B cell (primary cell): ENCODE data around the gene CLCNKB. TPM values are rescaled to one million over a fixed set of nuclear protein-coding genes. Genes with fewer than 3 reads are reported as not detected.

Experiments used
- ATAC-seq: fragments of 200-7000 bp; cut with Tn5 transposase; one replicate; pipeline ENCODE4 v1.10.0; 2021; ENCODE audit warnings: low read depth, mild to moderate bottlenecking, moderate number of reproducible peaks, moderate library complexity
- CTCF ChIA-PET: fragments of 350-600 bp; sonication (Branson Sonifier 250); formaldehyde crosslinking; loops from one replicate; lab custom pipeline; 2021; ENCODE audit warnings: antibody characterized with exemption, inconsistent platforms; lab: Charles Lee
- POLR2A ChIA-PET: fragments of 350-600 bp; sonication (Branson Sonifier 250); formaldehyde crosslinking; loops from one replicate; lab custom pipeline; 2021; ENCODE audit warnings: antibody characterized with exemption; lab: Charles Lee
- DNase-seq: peaks from one replicate; pipeline ENCODE4 v3.0.0; 2013
- H2AFZ ChIP-seq: 2 replicates; pipeline ENCODE4 v1.6.1; 2012; ENCODE audit warnings: mild to moderate bottlenecking, low read depth, low read length; ENCODE audit not compliant: insufficient read depth, poor library complexity, severe bottlenecking
- H3K27ac ChIP-seq, 2 donors: 1 replicate in 1 of 2; 2 replicates in 1 of 2; pipeline ENCODE4 v1.5.1; 2012 to 2013; ENCODE audit warnings: low read length in 2 of 2, mild to moderate bottlenecking in 2 of 2, moderate library complexity in 1 of 2
- H3K27me3 ChIP-seq, 4 experiments: fragments of 200-600 bp in 1 of 4; sonication (generic) in 1 of 4; replicated peaks in 1 of 4; 1 replicate in 2 of 4; 2 replicates in 2 of 4; pipeline versions ENCODE4 v1.6.1 to v1.7.0; 2013 to 2016; ENCODE audit warnings: low read length in 3 of 4, mild to moderate bottlenecking in 2 of 4, mixed read lengths in 1 of 4, moderate library complexity in 1 of 4; ENCODE audit not compliant: insufficient read depth in 4 of 4, control insufficient read depth in 3 of 4; ENCODE audit errors: control extremely low read depth in 1 of 4
- H3K36me3 ChIP-seq, 2 experiments: replicated peaks in 1 of 2; 1 replicate in 1 of 2; 2 replicates in 1 of 2; pipeline versions ENCODE4 v1.6.1 to v1.7.1; 2013; ENCODE audit warnings: low read length in 1 of 2; ENCODE audit not compliant: insufficient read depth in 2 of 2, control insufficient read depth in 1 of 2; ENCODE audit errors: control extremely low read depth in 1 of 2, extremely low read depth in 1 of 2
- H3K4me1 ChIP-seq, 2 donors: fragments of 200-600 bp in 1 of 2; sonication (generic) in 1 of 2; 1 replicate in 1 of 2; 2 replicates in 1 of 2; pipeline versions ENCODE4 v1.5.1 to v1.6.1; 2013 to 2017; ENCODE audit warnings: low read length in 2 of 2; ENCODE audit not compliant: control insufficient read depth in 2 of 2, insufficient read depth in 2 of 2
- H3K4me2 ChIP-seq: replicated peaks from 2 replicates; pipeline ENCODE3; 2012; ENCODE audit warnings: mild to moderate bottlenecking, low read depth, low read length; ENCODE audit not compliant: poor library complexity, severe bottlenecking
- H3K4me3 ChIP-seq, 5 experiments: fragments of 200-600 bp in 1 of 5; sonication (generic) in 1 of 5; 1 replicate in 3 of 5; 2 replicates in 2 of 5; pipeline versions ENCODE4 v1.5.1 to v1.7.0; 2011 to 2016; ENCODE audit warnings: low read length in 4 of 5, mild to moderate bottlenecking in 4 of 5, low read depth in 2 of 5, control low read depth in 1 of 5, moderate library complexity in 1 of 5; ENCODE audit not compliant: insufficient read depth in 1 of 5; ENCODE audit errors: control extremely low read depth in 1 of 5, extremely low read depth in 1 of 5
- H3K79me2 ChIP-seq: fragments of 200-600 bp; sonication (generic); one replicate; pipeline ENCODE4 v1.6.0; 2016; ENCODE audit warnings: low read length; ENCODE audit not compliant: control insufficient read depth, insufficient read depth
- H3K9ac ChIP-seq: fragments of 200-600 bp; sonication (generic); 2 replicates; pipeline ENCODE4 v1.6.1; 2017; ENCODE audit warnings: mild to moderate bottlenecking, low read length, moderate library complexity
- H3K9me3 ChIP-seq, 3 donors: one replicate each; pipeline versions ENCODE4 v1.6.1 to v1.7.1; 2013; ENCODE audit warnings: low read length in 2 of 3; ENCODE audit not compliant: control insufficient read depth in 2 of 3, insufficient read depth in 1 of 3; ENCODE audit errors: control extremely low read depth in 1 of 3
- H4K20me1 ChIP-seq: 2 replicates; pipeline ENCODE4 v1.6.0; 2012; ENCODE audit warnings: mild to moderate bottlenecking, low read length; ENCODE audit not compliant: insufficient read depth, control insufficient read depth, poor library complexity, severe bottlenecking
- H3K27ac Mint-ChIP-seq: one replicate; pipeline ENCODE4 v1.8.0; 2021; ENCODE audit warnings: mixed read lengths
- H3K27me3 Mint-ChIP-seq: one replicate; pipeline ENCODE4 v1.8.0; 2021; ENCODE audit warnings: mixed read lengths
- H3K4me1 Mint-ChIP-seq: one replicate; pipeline ENCODE4 v1.8.0; 2021; ENCODE audit warnings: mixed read lengths
- H3K4me3 Mint-ChIP-seq: one replicate; pipeline ENCODE4 v1.8.0; 2021; ENCODE audit warnings: mixed read lengths
- H3K9me3 Mint-ChIP-seq: one replicate; pipeline ENCODE4 v1.8.0; 2022; ENCODE audit warnings: mixed read lengths; ENCODE audit not compliant: insufficient read depth
- CTCF ChIP-seq: fragments of 200-600 bp; IDR thresholded peaks from one replicate; pipeline ENCODE4 v1.8.0; 2022; ENCODE audit warnings: antibody characterized with exemption, mild to moderate bottlenecking
- EZH2 ChIP-seq: IDR thresholded peaks from 2 replicates; pipeline ENCODE4 v1.6.1; 2012; ENCODE audit warnings: borderline replicate concordance, low read depth, mild to moderate bottlenecking, moderate library complexity, low read length; ENCODE audit not compliant: insufficient read depth, poor library complexity, severe bottlenecking
- WGBS: methylation state at CpG from one replicate; pipeline ENCODE4 v1.1.5; 2013; ENCODE audit warnings: missing lambda C conversion rate; ENCODE audit not compliant: insufficient coverage; 5-methylcytosine and 5-hydroxymethylcytosine counted together
- intact Hi-C: fragments of 100-400 bp; cut with micrococcal nuclease; formaldehyde crosslinking; loops from one replicate; pipeline ENCODE4 v1.10.0; 2022
- polyA minus RNA-seq: library from RNA; depleted of rRNA, polyadenylated mRNA; stranded (reverse); fragments of >200 nt; gene quantifications from 2 replicates; pipeline ENCODE4 v1.2.3, GENCODE V29; 2012
- polyA plus RNA-seq: library from polyadenylated mRNA; depleted of rRNA; stranded (reverse); fragments of >200 nt; gene quantifications from 2 replicates; pipeline ENCODE4 v1.2.3, GENCODE V29; 2012
- total RNA-seq, 2 donors: library from RNA; stranded (reverse); fragments of 120-200 nt in 1 of 2; gene quantifications; 1 replicate in 1 of 2; 2 replicates in 1 of 2; pipeline versions ENCODE4 v1.2.3 to v1.2.4, GENCODE V29; 2013 to 2022

The CLCNKB gene
- total RNA-seq (not detected in 2 replicates), polyA plus RNA-seq (not detected in 2 replicates), polyA minus RNA-seq (not detected in 2 replicates)
- total RNA-seq (2013) = not detected

- no peak for DNase-seq
- no peaks in the 10 kb centered on the region for H3K9me3 ChIP-seq
- no peak within 1 kb of the TSS for H3K4me3 Mint-ChIP-seq
- H3K4me1 ChIP-seq = peaks cover under 1 to 2% of the 10 kb centered on the region in 2 donors
- no peaks in the 10 kb centered on the region for H3K9me3 Mint-ChIP-seq
- no peaks in the 10 kb centered on the region for H3K36me3 ChIP-seq
- H3K4me2 ChIP-seq = no peak within 1 kb of the TSS
- POLR2A ChIA-PET = no interaction called here
- TF ChIP-seq CTCF (no peak), EZH2 (no peak)
- ATAC-seq = no peak
- WGBS = 77% methylated on average over 3 of the region's 7 CpGs
- H3K4me1 Mint-ChIP-seq = peaks cover 3% of the 10 kb centered on the region
- H2AFZ ChIP-seq = no peak within 1 kb of the TSS
- H4K20me1 ChIP-seq = no peaks in the 10 kb centered on the region
- H3K27ac Mint-ChIP-seq = no peak within 1 kb of the TSS
- H3K9ac ChIP-seq = no peak within 1 kb of the TSS
- peaks cover 0 to 2% (median 0%) of the 10 kb centered on the region in 4 experiments for H3K27me3 ChIP-seq
- H3K27me3 Mint-ChIP-seq = peaks cover 4% of the 10 kb centered on the region
- no peak within 1 kb of the TSS for H3K27ac ChIP-seq
- H3K4me3 ChIP-seq = no peak within 1 kb of the TSS
- intact Hi-C loops = loop anchor here (2.0 kb wide), 1 partner anchor 23 kb away; no protein-coding TSS in a partner anchor
- CTCF ChIA-PET = interaction anchor here (1.0 kb wide), 1 partner anchor 12 kb away, joined by 4 read pairs; no protein-coding TSS in a partner anchor
- H3K79me2 ChIP-seq = no peaks in the 10 kb centered on the region
Measured at GRCh38 chr1:16043521-16043920, at the start of gene CLCNKB. Gene CLCNKB (plus strand): TSS chr1:16043782. CDS start chr1:16044493, 711 bp downstream.

- H3K27ac Mint-ChIP-seq = no peak overlapping the region
Measured at GRCh38 chr1:15994081-15994480, 49.5 kb upstream of the CLCNKB start.

More at GRCh38 chr1:15994081-15994480, 49.5 kb upstream of the CLCNKB start:
- H3K79me2 ChIP-seq = no peaks in the 10 kb centered on the region
- ChIA-PET POLR2A (no interaction called here), CTCF (interaction anchor here (0.7 to 2.2 kb wide), 7 partner anchors 17 to 191 kb away, joined by 3 to 17 read pairs (median 4); no protein-coding TSS in a partner anchor)
- no peak for TF ChIP-seq EZH2
- TF ChIP-seq CTCF = no peak
- DNase-seq = no peak
- no peak for ATAC-seq
- no peak overlapping the region for H3K4me3 ChIP-seq
- H3K4me2 ChIP-seq = no peak overlapping the region
- no peaks in the 10 kb centered on the region for H3K27me3 Mint-ChIP-seq
- H3K4me3 Mint-ChIP-seq = no peak overlapping the region
- H4K20me1 ChIP-seq = no peaks in the 10 kb centered on the region
- H3K27me3 ChIP-seq = peaks cover 0 to 7% (median under 1%) of the 10 kb centered on the region in 4 experiments
- no peaks in the 10 kb centered on the region for H3K4me1 Mint-ChIP-seq
- no peaks in the 10 kb centered on the region for H3K4me1 ChIP-seq
- H3K9me3 Mint-ChIP-seq = no peaks in the 10 kb centered on the region
- H3K27ac ChIP-seq = no peak overlapping the region
- 94% methylated on average over 10 of the region's 10 CpGs for WGBS
- no peaks in the 10 kb centered on the region for H3K36me3 ChIP-seq
- no peak overlapping the region for H3K9ac ChIP-seq
- no peak overlapping the region for H2AFZ ChIP-seq
- intact Hi-C loops = loop anchor here (1.0 to 5.0 kb wide), 2 partner anchors 179 to 192 kb away; no protein-coding TSS in a partner anchor
- H3K9me3 ChIP-seq = no peaks in the 10 kb centered on the region
